Activated CD4-positive, alpha-beta T cell treated with anti-CD3 and anti-CD28 coated beads, Interleukin-2, amount 50 U/mL, for 24 hours (primary cell): ENCODE data around the gene SPSB4.
"Not testable (repeated sequence)": the region's sequence is repeated elsewhere in the genome, so short reads cannot be mapped to it uniquely, and the experiment has no call there.

ENCODE experiments used
- DNase-seq, 2 donors: peaks; one replicate each; pipeline ENCODE4 v3.0.0-alpha.2; 2020; ENCODE audit warnings: low read depth in 1 of 2, low spot score in 1 of 2

SPSB4 gene

GRCh38 chr3:141114179-141114745 lies 63.1 kb downstream of the SPSB4 start:
- DNase-seq, result no peak

GRCh38 chr3:141114816-141115460 lies 63.8 kb downstream of the SPSB4 start:
- DNase-seq, result no peak

GRCh38 chr3:141115789-141116541 lies 64.8 kb downstream of the SPSB4 start:
- no peak for DNase-seq

- DNase-seq, result no peak
Measured at GRCh38 chr3:141116721-141117120, 65.6 kb downstream of the SPSB4 start.

- not testable (repeated sequence) for DNase-seq
Measured at GRCh38 chr3:141117982-141118381, 66.8 kb downstream of the SPSB4 start.

GRCh38 chr3:141122455-141123030 lies 71.4 kb downstream of the SPSB4 start:
- DNase-seq, result no peak

- no peak for DNase-seq
Measured at GRCh38 chr3:141123677-141124410, 72.7 kb downstream of the SPSB4 start.

GRCh38 chr3:141124715-141125114 lies 73.6 kb downstream of the SPSB4 start:
- no peak for DNase-seq

GRCh38 chr3:141125351-141125750 lies 74.2 kb downstream of the SPSB4 start:
- DNase-seq, result no peak

GRCh38 chr3:141126661-141127343 lies 75.7 kb downstream of the SPSB4 start:
- DNase-seq, result no peak

- no peak for DNase-seq
Measured at GRCh38 chr3:141127344-141128125, 76.4 kb downstream of the SPSB4 start.

- no peak for DNase-seq
Measured at GRCh38 chr3:141128126-141128777, 77.1 kb downstream of the SPSB4 start.

- DNase-seq, result no peak
Measured at GRCh38 chr3:141129049-141129448, 77.9 kb downstream of the SPSB4 start.

GRCh38 chr3:141129541-141130011 lies 78.4 kb downstream of the SPSB4 start:
- DNase-seq, result no peak

GRCh38 chr3:141143517-141143916 lies 92.4 kb downstream of the SPSB4 start:
- DNase-seq, result no peak

- no peak for DNase-seq
Measured at GRCh38 chr3:141146979-141147470, 95.9 kb downstream of the SPSB4 start.

- no peak for DNase-seq
Measured at GRCh38 chr3:141147657-141148056, 96.5 kb downstream of the SPSB4 start.

- no peak for DNase-seq
Measured at GRCh38 chr3:141148169-141148568, 97.0 kb downstream of the SPSB4 start.

GRCh38 chr3:141148770-141149169 lies 97.6 kb downstream of the SPSB4 start:
- no peak for DNase-seq
